HS-5 (cell line): ENCODE measurements around the gene TXNIP.

ENCODE experiments used
- DNase-seq: peaks from one replicate; pipeline ENCODE4 v3.0.0-alpha.2; 2012; ENCODE audit warnings: low read depth

The TXNIP gene

DNA sequence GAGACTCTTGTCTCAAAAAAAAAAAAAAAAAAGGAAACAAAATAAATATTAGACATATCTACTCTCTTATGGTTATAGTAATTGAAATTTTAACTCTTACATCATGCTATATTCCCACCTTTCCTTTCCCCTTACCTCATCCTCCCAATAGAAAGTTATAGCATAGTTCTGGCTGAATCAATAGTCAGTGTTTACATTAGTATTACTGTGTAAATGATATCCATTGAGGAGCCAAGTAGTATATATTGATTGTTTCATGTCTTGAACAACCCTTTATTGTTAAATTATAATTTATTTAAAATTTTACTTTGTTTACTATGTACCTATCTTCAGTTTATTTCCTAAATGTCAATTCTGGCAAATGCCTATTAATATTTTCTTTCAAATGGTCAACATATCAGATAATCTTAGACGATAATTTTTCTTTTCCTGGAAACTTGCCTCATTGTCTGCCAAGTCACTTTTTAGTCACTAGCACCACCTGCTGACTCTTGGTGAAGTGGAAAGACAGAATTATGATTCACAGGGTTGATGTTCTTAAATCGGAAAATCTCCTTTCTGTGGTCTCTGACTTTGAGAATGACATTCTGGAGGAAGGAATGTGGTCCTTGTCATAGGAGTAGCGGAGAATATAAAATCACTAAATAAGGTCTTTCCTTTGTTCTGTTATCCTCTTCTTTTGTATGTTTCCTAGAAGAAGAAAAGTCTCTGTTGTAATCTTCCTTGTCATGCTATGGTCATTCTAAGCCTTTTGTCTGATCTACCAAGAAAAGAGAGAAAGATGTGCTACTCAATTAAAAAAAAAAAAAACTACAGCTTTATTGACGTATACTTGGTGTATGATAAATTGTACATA, 16.6 kb upstream of the TXNIP start:
- peak; percentile 74 for DNase-seq

DNA sequence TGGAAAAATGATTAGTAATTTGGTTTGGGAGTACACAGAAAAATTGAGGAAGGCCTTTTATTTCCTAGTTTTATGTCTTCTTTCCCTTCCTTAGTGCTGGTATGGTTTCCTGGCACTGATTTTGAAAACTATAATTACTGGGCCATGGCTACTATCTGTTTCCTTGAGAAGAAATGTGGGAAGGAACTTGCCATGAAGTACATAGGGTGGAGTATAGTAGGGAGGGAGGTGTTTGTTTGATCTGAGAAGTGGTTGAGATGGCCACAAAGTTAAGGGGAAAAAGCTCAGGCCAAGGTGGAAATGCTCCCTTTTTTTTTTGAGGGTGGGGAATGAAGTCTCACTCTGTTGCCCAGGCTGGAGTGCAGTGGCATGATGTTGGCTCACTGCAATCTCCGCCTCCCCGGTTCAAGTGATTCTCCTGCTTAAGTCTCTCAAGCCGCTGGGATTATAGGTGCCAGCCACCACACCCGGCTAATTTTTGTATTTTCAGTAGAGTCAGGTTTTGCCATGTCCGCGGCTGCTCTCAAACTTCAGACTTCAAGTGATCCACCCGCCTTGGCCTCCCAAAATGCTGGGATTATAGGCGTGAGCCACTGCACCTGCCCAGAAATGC, 13.9 kb upstream of the TXNIP start:
- no peak for DNase-seq

DNA sequence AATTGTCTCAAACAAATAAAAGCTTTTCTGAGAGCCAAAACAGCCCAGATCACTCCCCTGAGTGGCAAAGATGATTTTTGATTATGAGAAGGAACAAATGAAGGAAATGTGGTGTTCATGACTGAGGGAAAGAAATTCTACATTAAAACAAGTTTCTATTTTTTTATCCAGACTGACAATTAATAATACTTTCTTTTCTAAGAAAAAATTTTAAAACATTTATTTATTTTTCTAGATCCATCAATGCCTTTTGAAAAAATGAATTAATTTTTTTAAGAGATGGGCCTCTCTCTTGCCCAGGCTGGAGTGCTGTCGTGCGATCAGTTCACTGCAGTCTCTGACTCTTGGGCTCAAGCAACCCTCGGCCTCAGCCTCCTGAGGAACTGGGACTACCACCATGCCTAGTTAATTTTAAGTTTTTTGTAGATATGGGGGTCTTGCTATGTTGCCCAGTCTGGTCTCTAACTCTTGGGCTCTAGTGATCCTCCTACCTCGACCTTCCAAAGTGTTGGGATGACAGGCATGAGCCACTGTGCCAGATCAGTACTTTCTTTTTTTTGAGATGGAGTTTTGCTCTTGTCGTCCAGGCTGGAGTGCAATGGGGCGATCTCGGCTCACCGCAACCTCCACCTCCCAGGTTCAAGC, 11.2 kb upstream of the TXNIP start:
- no peak for DNase-seq

DNA sequence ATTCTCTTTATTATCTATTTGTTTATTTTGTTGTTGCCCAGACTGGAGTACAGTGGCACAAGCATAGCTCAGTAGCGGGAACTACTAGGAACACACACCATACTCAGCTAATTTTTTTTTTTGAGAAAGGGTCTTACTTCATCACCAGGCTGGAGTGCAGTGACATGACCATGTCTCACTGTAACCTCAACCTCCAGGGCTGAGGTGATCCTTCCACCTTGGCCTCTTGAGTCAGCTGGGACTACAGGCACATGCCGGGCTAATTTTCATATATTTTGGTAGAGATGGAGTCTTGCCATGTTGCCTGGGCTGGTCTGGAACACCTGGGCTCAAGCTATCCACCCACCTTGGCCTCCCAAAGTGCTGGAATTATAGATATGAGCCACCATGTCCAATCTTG, 5.3 kb upstream of the TXNIP start:
- no peak for DNase-seq

DNA sequence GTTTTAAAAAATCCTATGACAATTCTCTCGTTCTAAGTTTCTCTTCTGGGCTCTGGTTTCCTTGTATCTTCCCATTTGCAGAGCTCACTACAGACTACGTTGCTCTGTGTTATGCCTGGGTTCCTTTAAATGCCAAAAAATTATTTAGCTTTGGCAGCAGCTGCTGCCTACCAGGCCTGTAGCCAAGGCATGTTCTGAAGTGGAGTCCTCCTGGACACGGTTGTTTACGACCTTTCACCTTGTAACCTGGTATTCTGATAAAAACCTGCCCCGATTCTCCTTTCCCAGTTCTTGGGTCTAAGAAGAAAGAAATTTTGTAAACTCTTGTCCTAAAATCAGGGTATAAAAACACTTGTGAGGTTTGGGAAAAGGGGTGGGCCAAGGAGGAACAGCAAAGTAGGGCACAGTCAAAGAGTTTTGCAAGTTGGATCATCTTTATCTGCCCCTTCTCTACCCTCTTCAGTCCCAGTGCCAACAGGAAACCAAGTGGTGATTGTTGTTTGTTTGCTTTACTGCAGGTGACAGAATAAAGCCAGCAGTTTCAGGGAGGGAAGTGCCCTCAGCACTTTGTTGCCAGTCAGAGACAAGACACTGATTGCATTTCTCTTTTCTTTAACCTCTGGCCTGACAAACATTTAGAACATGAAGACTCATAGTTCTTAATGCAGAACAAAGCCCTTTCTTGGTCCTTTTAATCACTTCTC, 3.1 kb upstream of the TXNIP start:
- no peak for DNase-seq

DNA sequence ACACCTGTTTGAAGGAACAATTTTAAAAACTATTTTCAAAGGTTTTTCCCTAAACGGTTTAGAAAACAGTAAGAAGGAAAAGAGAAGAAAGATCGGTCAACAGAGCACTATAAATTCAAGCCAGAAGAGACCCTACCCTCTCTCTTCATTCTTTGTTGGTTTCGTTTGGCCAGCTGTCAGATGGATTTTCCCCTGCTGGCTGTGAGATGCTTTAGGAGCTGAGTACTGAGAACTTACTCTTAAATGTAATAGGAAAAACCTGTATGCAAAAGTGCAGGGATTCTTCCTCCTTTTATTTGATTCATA, 1.3 kb upstream of the TXNIP start:
- DNase-seq, result no peak

DNA sequence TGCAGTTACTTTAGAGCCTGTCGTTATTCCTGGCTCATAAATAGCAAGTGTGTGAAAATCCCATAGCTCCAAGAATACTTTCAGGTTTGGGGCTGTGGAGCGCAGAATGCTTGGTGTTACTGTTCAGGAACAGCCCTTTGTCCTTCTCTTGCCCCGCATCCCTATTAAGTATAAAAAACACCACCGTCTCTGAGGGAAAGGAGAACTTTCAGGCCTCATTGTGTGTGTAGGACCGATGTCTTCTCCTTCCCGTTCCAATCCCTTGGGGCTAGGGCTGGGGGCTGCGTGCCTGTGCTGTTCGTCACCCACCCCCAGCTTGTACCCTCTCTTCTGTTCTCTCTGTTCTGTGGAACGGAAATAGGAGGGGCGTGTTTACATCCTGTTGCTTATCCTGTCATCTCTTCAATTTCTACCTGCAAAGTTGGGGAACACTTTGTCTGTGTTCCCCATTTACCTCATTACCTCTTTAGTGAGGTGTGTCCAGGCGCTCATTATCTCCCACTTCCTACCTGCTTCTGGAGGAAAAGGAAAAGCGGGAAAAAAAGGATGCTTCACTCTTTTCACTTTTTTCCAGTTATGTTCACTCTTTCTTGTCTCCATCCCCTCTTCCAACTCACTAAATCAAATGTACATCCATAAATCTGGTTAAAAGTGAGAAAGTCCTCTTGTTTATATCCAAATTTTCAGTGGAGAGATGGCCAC, 788 bp upstream of the TXNIP start:
- DNase-seq, result no peak

DNA sequence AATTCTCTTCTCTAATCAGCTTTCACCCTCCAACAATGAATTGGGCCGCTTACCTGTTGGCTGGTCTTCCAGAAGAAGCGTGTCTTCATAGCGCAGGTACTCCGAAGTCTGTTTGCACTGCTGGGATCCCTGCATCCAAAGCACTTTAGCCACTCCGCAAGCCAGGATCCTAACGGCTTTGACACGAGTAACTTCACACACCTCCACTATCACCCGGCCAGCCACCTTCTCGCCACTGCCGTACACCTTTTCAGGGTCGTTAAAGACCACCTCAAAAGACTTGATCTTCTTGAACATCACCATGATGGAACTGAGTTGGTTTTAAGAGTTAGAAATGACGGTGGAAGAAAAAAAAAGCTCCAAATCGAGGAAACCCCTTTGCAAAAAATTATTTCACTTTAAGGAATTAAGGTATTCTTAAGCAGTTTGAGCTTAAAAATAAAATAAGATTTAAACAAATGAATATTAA, 381 bp downstream of the TXNIP start:
- DNase-seq, result no peak

DNA sequence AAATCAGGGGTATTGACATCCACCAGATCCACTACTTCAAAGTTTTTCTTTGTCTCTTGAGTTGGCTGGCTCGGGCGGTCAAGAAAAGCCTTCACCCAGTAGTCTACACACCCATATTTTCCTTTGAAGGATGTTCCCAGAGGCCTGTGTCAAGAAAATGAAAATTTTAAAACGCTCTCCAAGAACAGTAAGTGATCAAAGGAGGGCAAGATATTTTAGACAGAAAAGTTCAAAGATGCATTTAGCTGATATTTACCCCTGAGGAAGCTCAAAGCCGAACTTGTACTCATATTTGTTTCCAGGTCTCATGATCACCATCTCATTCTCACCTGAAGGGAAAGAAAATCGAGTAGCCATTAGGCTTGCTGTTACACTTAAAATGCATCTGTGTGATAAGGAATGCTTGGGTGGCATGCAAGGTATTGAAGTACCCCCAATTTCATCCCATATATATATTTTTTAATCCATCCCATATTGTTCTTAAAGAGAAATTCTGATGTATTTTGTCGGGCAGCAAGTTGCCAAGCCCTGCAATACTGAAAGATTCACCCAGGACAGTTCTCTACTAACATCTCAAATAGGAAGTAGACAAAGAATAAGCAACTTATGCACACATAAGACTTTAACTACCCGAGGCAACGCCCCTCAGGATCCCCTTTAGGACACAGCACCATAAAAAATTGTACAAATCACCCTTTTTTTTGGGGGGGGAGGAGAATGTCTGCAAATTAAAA, 1.1 kb downstream of the TXNIP start:
- no peak for DNase-seq

DNA sequence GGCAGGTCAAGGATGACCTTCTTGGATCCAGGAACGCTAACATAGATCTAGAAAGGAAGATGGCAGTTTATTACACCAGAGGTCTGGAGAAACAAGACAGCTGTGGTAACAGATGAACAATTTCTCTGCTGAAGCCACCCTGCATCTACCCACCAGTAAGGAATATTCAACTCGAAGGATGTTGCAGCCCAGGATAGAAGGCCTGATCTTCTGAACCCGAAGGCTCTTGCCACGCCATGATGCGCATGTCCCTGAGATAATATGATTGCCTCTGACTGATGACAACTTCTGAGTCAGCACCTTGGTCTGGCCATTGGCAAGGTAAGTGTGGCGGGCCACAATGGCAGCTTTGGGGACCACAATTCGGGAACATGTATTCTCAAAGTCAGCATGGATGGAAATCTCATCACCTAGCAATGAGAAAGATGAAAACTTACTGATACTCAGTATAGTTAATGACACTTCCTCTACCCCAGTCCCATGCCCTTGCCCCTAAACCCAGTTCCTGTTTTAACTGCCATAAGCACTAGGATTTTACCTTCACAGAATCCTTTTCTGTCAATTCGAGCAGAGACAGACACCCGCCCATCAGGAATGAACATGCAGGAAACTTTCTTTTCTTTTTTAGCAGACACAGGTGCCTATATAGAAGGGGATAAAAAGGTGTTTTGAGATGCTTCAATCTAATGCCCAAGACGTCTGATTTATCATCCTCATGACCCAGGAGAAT, 1.8 kb downstream of the TXNIP start:
- no peak for DNase-seq

DNA sequence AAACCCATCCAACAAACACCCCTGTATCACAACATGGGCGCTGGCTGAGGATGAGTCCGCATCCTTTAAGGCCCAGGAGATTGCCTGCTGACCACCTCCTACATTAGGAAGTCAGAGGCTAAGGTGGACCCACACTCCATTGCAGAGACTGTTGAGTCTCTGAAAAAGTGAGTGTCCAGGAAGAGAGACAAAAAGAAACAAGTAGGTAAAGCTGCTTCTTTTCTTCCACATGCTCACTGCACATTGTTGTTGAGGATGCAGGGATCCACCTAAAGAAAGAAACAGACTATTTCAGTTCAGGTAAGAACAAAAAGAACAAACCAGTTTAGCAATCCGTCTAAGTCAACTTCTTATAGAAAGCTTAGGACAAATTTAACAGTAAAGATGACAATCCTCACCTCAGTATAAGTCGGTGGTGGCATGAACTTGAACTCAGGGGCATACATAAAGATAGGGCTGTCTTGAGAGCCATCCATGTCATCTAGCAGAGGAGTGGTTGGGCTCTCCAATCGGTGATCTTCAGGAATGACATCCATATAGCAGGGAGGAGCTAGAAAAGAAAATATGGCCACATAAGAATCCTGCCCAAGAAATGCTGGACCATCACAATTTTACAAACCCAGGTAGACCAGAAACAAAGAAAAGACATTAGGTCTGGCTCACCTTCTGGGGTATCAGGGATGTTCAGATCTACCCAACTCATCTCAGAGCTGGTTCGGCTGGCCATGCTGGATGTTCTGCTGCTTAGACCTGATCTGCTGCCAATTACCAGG, 2.6 kb downstream of the TXNIP start:
- no peak for DNase-seq

DNA sequence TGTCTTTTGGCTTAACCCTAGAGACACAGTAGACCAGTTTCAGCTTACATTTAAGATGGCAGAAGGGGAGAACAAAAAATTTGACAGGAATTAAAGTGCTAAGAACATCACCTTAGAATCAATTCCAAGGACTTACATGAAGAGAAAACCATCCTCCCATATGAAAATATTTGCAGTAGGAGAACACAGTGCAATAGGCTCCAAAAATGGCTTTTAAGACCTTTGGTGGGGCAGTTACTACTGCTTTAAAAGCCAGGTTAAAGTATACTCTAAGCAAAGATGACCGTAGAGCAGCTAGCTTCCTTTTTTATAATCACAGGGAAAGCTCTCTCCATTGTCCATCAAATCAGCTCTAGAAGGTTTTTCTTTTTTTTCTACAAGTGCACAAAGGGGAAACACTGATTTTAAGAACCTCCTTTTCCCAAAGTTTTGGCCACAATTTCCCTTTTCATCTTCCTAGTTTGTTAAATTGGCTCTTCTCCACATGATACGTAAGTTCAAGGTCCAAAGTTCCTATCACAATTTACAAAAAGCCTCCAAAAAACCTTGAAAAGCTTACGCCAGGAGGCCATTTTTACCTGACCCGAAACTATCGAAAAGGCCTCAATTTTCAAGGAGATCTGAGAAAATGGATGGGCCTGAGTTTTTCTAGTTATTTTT, 3.3 kb downstream of the TXNIP start:
- DNase-seq, result no peak

DNA sequence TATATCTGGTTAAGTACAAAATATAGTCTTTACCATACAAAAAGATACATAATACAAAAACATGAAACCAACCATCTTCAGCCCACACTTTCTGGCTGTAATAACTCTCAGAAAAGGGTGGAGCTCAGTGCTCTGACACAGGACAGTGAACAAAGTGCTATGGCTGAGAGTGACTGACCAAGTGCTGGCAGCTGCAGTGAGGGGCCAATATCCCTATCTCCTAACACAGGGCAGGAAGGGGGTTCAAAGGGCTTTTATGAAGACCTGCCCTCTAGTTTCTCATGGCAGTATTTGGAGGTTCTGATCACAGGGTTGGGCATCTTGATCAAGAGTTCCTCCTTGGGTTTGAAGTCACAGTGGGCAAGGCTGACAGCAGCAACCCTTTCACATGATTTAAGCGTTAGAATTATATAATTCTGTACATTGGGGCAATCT, 3.9 kb downstream of the TXNIP start:
- DNase-seq, result no peak

DNA sequence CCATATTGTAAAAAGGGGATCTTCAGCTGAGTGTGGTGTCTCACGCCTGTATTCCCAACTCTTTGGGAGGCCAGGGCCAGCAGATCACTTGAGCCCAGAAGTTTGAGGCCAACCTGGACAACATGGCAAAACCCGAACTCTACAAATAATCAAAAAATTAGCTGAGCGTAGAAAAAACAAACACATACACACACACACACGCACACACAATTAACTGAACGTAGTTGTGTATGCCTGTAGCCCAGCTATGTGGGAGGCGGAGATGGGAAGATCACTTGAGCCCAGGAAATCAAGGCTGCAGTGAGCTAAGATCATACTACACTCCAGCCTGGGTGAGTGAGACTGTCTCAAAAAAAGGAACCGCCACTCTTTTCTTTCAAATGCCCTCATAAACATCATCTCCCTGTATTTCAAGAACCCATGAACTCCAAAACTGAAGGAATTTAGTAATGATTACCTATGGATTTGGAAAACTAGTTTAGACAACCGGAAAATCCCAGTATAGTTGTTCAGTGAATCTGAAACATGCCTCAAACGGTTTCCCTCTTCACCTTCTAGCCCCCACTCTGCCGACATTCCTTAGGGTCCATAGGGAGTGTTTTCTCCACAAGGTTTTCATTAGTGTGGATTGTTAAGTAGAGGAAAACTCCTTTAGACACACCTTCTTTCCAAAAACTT, 4.5 kb downstream of the TXNIP start:
- no peak for DNase-seq

DNA sequence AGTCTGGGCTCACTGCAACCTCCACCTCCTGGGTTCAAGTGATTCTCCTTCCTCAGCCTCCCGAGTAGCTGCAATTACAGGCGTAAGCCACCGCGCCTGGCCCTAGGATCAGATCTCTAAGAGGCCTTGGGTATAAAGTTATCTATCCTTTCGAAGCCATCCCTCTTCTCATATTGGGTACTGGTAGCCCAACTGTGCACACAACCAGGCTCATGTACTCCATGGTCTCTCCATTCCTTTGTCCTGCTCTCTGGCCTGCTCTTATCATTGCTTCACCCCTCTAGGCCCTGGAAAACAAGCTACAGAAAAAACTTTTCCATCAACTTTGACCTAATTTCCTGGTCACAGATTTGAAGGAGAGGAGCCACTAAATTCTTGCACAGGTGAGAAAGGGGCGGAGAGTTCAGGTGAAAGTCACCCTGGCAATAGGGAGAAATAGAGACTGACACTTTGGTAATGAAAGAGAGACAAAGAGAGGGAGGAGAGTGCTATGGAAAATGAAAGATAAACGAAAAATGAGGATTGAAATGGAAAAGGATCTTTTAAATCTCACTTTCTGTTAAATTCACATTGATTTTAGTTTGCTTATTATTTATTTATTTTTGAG, 6.0 kb downstream of the TXNIP start:
- no peak for DNase-seq

DNA sequence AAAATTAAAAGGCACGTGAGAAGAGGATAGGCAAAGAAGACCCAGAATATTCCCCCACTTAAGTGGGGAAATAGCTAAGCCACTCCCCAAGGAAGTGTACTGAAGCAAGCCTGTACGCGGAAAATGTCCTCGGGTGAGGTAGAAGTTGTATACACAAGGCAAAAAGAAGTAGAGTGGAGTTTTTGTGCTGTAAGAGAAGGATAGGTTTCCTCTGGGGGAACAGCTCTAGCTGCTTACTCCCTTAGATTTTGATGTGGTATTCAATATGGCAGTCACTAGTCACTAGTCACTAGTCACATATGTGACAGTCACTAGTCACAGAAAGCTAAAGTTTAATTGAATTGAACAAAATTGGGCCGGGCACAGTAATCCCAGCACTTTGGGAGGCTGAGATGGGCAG, 7.6 kb downstream of the TXNIP start:
- no peak for DNase-seq

DNA sequence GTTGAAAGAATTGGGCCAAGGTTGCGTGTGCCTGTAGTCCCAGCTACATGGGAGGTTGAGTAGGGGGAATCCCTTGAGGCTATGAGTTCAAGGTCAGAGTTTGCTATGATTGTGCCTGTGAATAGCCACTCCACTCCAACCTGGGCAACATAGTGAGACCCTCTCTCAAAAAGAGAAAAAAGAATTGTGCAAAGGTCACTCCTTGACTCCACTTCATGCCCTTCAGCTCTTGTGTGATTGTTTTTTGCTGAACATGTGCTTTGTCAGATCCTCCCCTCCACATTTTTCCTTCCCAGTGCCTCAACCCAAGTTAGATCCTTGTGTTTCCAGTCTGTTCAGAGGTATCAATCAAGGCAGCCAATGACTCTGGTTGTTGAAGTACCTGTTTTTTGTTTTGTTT, 8.5 kb downstream of the TXNIP start:
- DNase-seq, result no peak

DNA sequence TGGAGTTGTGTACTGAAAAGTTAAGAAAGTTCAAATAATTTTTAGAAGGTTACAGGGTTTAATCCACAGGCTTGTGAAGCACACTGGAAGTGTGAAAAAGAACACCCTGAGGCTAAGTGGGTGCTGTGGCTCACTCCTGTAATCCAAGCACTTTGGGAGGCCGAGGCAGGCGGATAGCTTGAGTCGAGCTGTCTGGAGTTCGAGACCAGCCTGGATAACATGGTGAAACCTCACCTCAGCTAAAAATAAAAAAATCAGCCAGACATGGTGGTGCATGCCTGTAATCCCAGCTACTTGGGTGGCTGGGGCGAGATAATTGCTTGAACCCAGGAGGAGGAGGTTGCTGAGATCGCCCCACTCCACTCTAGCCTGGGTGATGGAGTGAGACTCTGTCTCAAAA, 9.8 kb downstream of the TXNIP start:
- no peak for DNase-seq
